EH (cell line): Measurements from ENCODE around the gene SLC24A4.
A peak's percentile ranks its signal among the peaks of the same experiment; 100 is the strongest.

ENCODE experiments used
- DNase-seq: peaks from one replicate; pipeline ENCODE4 v3.0.0-alpha.2; 2015; ENCODE audit warnings: low read depth

SLC24A4 gene

GRCh38 chr14:92546347-92547053 is 223.5 kb downstream of the SLC24A4 start:
- peak; percentile 66 for DNase-seq

GRCh38 chr14:92549105-92549858 is 226.3 kb downstream of the SLC24A4 start:
- DNase-seq, result no peak

DNA sequence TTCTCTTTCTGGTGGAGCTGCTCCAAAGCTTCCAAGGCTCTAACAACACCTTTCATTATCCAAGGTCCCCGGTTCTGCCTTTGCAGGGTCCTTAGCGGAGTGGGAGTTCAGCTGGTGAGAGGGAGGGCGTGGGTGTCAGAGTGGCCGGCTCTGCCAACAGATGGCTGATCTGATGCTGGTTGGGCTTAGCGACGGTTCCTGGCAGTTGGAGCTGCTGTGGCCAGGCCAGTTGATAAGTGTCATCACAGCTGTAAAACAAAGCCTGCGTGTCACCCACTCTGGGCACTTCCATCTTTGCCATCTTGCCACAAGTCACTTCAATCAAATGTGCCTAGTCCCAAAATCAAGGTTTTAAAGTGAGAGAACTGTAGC is 226.9 kb downstream of the SLC24A4 start:
- peak; percentile 61 for DNase-seq
